Activated CD4-positive, alpha-beta memory T cell treated with anti-CD3 and anti-CD28 coated beads for 36 hours (primary cell): Measurements from ENCODE around the gene YIPF4. TPM values are rescaled to one million over a fixed set of nuclear protein-coding genes. Genes with fewer than 3 reads are reported as not detected.
"Not testable (repeated sequence)": the region's sequence is repeated elsewhere in the genome, so short reads cannot be mapped to it uniquely, and the experiment has no call there.

Experiments used
- CTCF ChIA-PET: fragments of 350-600 bp; sonication (Branson Sonifier 250); formaldehyde crosslinking; loops from one replicate; lab custom pipeline; 2021; ENCODE audit warnings: antibody characterized with exemption, inconsistent platforms; lab: Charles Lee
- POLR2A ChIA-PET: fragments of 350-600 bp; sonication (Branson Sonifier 250); formaldehyde crosslinking; loops from one replicate; lab custom pipeline; 2021; ENCODE audit warnings: antibody characterized with exemption; lab: Charles Lee
- DNase-seq: peaks from one replicate; pipeline ENCODE4 v3.0.0-alpha.2; 2020
- H3K27ac Mint-ChIP-seq: one replicate; pipeline ENCODE4 v1.8.0; 2021; ENCODE audit warnings: mixed read lengths
- H3K27me3 Mint-ChIP-seq: one replicate; pipeline ENCODE4 v1.8.0; 2021; ENCODE audit warnings: mixed read lengths
- H3K36me3 Mint-ChIP-seq: one replicate; pipeline ENCODE4 v1.8.0; 2021; ENCODE audit warnings: mixed read lengths
- H3K4me1 Mint-ChIP-seq: one replicate; pipeline ENCODE4 v1.8.0; 2021; ENCODE audit warnings: low read depth, mixed read lengths
- H3K4me3 Mint-ChIP-seq: one replicate; pipeline ENCODE4 v1.8.0; 2021; ENCODE audit warnings: mild to moderate bottlenecking, mixed read lengths
- H3K9me3 Mint-ChIP-seq: one replicate; pipeline ENCODE4 v1.8.0; 2021; ENCODE audit warnings: mixed read lengths
- intact Hi-C: fragments of 100-400 bp; cut with micrococcal nuclease; formaldehyde crosslinking; loops from one replicate; pipeline ENCODE4 v1.15.1; 2023
- total RNA-seq, 2 experiments: library from RNA; stranded (reverse); gene quantifications; one replicate each; pipeline ENCODE4 v1.2.3, GENCODE V29; 2021

The YIPF4 gene
- total RNA-seq, 2 experiments from 2014 or later: 43.5 to 44.3 TPM

DNA sequence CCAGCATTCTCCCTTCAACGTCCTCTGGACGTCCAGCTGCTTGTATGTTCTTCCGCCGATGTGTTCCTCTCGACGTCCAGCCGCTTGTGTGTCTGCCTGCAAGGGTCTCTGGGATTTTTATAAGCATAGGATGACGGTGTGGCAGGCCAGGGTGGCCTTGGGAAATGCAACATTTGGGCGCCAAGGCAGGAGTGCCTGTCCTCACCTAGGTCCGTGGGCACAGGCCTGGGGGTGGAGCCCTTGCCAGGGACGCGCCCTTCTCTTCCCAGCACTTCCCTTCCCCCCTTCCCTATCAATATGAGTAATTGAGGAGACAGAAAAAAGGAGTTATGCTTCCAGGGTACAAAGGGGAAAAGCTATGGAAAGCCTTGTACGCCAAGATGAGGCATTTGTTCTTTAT is 19.5 kb upstream of the YIPF4 start:
- Mint-ChIP-seq H3K27ac (no peak overlapping the region), H3K9me3 (no peaks in the 10 kb centered on the region), H3K4me3 (no peak overlapping the region), H3K4me1 (no peaks in the 10 kb centered on the region), H3K27me3 (no peaks in the 10 kb centered on the region), H3K36me3 (no peaks in the 10 kb centered on the region)
- ChIA-PET CTCF (no interaction called here), POLR2A (no interaction called here)
- no peak for DNase-seq
- intact Hi-C loops: no loop called here

GRCh38 chr2:32260376-32260775 is 17.3 kb upstream of the YIPF4 start:
- H3K4me3 Mint-ChIP-seq: no peak overlapping the region
- H3K4me1 Mint-ChIP-seq: peaks cover 5% of the 10 kb centered on the region
- H3K9me3 Mint-ChIP-seq: no peaks in the 10 kb centered on the region
- DNase-seq: no peak
- intact Hi-C loops: no loop called here
- no peak overlapping the region for H3K27ac Mint-ChIP-seq
- no peaks in the 10 kb centered on the region for H3K36me3 Mint-ChIP-seq
- CTCF ChIA-PET: no interaction called here
- POLR2A ChIA-PET: no interaction called here
- H3K27me3 Mint-ChIP-seq: no peaks in the 10 kb centered on the region

DNA sequence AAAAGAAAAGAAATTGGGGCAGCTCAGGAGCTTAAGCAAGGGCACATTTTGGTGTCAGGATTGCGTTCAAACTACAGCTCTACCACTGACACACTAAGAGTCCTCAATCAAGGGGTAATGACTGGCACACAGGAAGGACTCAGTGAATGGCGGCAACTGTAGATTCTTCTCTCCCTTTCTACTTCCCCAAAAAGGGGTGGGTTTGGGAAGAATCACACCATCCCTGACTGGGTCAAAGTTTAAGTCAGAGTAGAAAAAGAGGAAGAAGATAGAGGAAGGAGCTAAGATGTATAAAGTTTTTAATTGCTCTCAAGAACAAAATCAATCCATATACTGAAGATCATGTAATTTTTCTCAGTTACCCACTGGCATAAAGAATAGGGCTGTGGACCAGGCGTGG is 15.6 kb upstream of the YIPF4 start:
- no peak for DNase-seq
- intact Hi-C loops: no loop called here
- ChIA-PET CTCF (no interaction called here), POLR2A (no interaction called here)
- Mint-ChIP-seq H3K4me1 (peaks cover 5% of the 10 kb centered on the region), H3K27ac (no peak overlapping the region), H3K9me3 (no peaks in the 10 kb centered on the region), H3K4me3 (no peak overlapping the region), H3K36me3 (no peaks in the 10 kb centered on the region), H3K27me3 (no peaks in the 10 kb centered on the region)

GRCh38 chr2:32264422-32265105 is 13.1 kb upstream of the YIPF4 start, which contains the start of gene NLRC4:
NLRC4 (minus strand) TSS chr2:32264886; CDS start chr2:32256775, 8,111 bp downstream.
- DNase-seq: no peak
- no peaks in the 10 kb centered on the region for H3K27me3 Mint-ChIP-seq
- H3K36me3 Mint-ChIP-seq: no peaks in the 10 kb centered on the region
- POLR2A ChIA-PET: interaction anchor here (0.8 kb wide), 1 partner anchor 16 kb away, joined by 4 read pairs; no protein-coding TSS in a partner anchor
- peak within 1 kb of the TSS; percentile 73 for H3K27ac Mint-ChIP-seq
- peaks cover 5% of the 10 kb centered on the region for H3K4me1 Mint-ChIP-seq
- peak within 1 kb of the TSS; percentile 59 for H3K4me3 Mint-ChIP-seq
- CTCF ChIA-PET: interaction anchor here (0.6 kb wide), 1 partner anchor 61 kb away, joined by 3 read pairs; no protein-coding TSS in a partner anchor
- H3K9me3 Mint-ChIP-seq: no peaks in the 10 kb centered on the region
- intact Hi-C loops: no loop called here

DNA sequence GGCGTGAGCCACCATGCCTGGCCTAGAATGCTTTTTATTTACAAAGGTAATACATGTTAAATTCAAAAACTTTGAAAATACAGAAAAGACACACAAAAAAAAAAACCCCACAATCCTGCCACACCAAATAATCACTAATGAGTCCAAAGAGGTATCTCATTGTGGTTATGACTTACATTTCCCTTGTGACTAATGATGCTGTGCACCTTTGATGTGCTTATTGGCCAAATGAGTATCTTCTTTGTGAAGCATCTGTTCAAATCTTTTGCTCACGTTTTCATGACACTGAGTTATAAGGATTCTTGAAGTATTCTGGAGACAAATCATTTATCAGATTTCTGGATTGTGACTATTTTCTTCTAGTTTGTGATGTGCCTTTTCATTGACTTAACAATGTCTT is 6.6 kb upstream of the YIPF4 start:
- no peak overlapping the region for H3K27ac Mint-ChIP-seq
- H3K27me3 Mint-ChIP-seq: no peaks in the 10 kb centered on the region
- no peaks in the 10 kb centered on the region for H3K36me3 Mint-ChIP-seq
- H3K9me3 Mint-ChIP-seq: no peaks in the 10 kb centered on the region
- H3K4me1 Mint-ChIP-seq: no peaks in the 10 kb centered on the region
- ChIA-PET CTCF (no interaction called here), POLR2A (no interaction called here)
- no peak overlapping the region for H3K4me3 Mint-ChIP-seq
- DNase-seq: no peak
- intact Hi-C loops: no loop called here

- no peaks in the 10 kb centered on the region for H3K9me3 Mint-ChIP-seq
- no peak overlapping the region for H3K4me3 Mint-ChIP-seq
- peaks cover under 1% of the 10 kb centered on the region for H3K4me1 Mint-ChIP-seq
- no peaks in the 10 kb centered on the region for H3K36me3 Mint-ChIP-seq
- CTCF ChIA-PET: no interaction called here
- intact Hi-C loops: no loop called here
- H3K27me3 Mint-ChIP-seq: no peaks in the 10 kb centered on the region
- POLR2A ChIA-PET: no interaction called here
- no peak for DNase-seq
- no peak overlapping the region for H3K27ac Mint-ChIP-seq
Observed at GRCh38 chr2:32272279-32272678, 5.4 kb upstream of the YIPF4 start.

DNA sequence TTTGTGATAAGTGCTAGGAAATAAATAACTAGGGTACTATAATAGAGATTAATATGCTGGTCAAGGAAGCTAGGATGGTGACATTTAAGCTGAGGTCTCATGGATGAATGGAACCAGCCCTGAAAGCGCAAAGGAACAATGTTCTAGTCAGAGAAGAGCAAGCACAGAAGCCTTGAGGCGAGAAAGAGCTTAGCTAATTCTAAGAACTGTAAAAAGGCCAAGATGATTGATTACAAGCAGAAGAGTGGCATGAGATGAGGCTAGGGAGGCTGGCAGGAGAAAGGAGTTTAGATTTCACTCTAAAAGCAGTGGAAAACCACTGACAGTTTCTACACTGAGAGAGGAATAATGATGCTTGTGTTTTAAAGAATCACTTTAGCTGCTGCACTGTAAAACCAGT is 3.4 kb upstream of the YIPF4 start:
- no peak overlapping the region for H3K4me3 Mint-ChIP-seq
- intact Hi-C loops: no loop called here
- no peaks in the 10 kb centered on the region for H3K27me3 Mint-ChIP-seq
- H3K9me3 Mint-ChIP-seq: no peaks in the 10 kb centered on the region
- ChIA-PET POLR2A (interaction anchor here (0.6 kb wide), 1 partner anchor 15 kb away, joined by 3 read pairs; no protein-coding TSS in a partner anchor), CTCF (no interaction called here)
- no peaks in the 10 kb centered on the region for H3K36me3 Mint-ChIP-seq
- DNase-seq: no peak
- H3K4me1 Mint-ChIP-seq: peaks cover 13% of the 10 kb centered on the region
- H3K27ac Mint-ChIP-seq: no peak overlapping the region

- intact Hi-C loops: loop anchor here (2.0 kb wide), 1 partner anchor 81 kb away; the partner anchor contains the start of gene BIRC6
- H3K36me3 Mint-ChIP-seq, H3K27me3 Mint-ChIP-seq, DNase-seq, CTCF ChIA-PET, H3K9me3 Mint-ChIP-seq, POLR2A ChIA-PET, H3K27ac Mint-ChIP-seq, H3K4me3 Mint-ChIP-seq: not testable (repeated sequence)
- H3K4me1 Mint-ChIP-seq: peaks cover 16% of the 10 kb centered on the region
Observed at GRCh38 chr2:32275790-32276189, 1.9 kb upstream of the YIPF4 start.

- H3K4me1 Mint-ChIP-seq: peaks cover 22% of the 10 kb centered on the region
- peaks cover 5% of the 10 kb centered on the region for H3K36me3 Mint-ChIP-seq
- CTCF ChIA-PET: no interaction called here
- no peak for DNase-seq
- peak overlapping the region; percentile 87 for H3K27ac Mint-ChIP-seq
- H3K9me3 Mint-ChIP-seq: no peaks in the 10 kb centered on the region
- POLR2A ChIA-PET: interaction anchor here (1.1 to 1.5 kb wide), 2 partner anchors 79 to 111 kb away, joined by 3 to 5 read pairs; partner anchors contain the start of genes BIRC6 and SLC30A6
- no peaks in the 10 kb centered on the region for H3K27me3 Mint-ChIP-seq
- intact Hi-C loops: loop anchor here (1.0 to 2.0 kb wide), 4 partner anchors 79 to 1322 kb away; partner anchors contain the start of genes BIRC6, FAM98A, SLC30A6 and TTC27
- H3K4me3 Mint-ChIP-seq: peak overlapping the region; percentile 85
Observed at GRCh38 chr2:32277363-32277673, 386 bp upstream of the YIPF4 start.

DNA sequence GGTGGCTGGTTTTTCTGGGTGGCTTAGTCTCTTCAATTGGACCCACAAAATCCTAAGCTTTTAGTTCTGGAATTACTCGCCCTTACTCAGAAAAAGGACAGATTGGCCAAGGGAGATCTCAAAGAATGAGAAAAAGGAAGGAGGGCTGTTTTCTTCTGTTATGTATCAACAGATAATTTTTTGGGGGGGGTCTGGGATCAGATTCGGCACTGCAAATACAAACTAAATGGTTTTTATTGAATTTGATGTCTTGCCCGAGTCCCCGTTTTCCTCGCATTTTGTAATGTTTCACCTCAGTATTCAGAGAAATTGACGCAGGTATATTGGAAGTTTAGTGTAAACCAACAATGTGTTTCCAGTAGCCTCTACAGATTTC is 762 bp downstream of the YIPF4 start:
- peaks cover 8% of the 10 kb centered on the region for H3K36me3 Mint-ChIP-seq
- ChIA-PET POLR2A (interaction anchor here (0.6 to 1.1 kb wide), 2 partner anchors 78 to 349 kb away, joined by 3 read pairs; partner anchors contain the start of genes BIRC6 and TTC27), CTCF (no interaction called here)
- intact Hi-C loops: loop anchor here (2.0 kb wide), 1 partner anchor 216 kb away; the partner anchor contains the start of gene SPAST
- DNase-seq: no peak
- H3K4me3 Mint-ChIP-seq: peak overlapping the region; percentile 85
- H3K27ac Mint-ChIP-seq: peak overlapping the region; percentile 50
- H3K4me1 Mint-ChIP-seq: peaks cover 27% of the 10 kb centered on the region
- no peaks in the 10 kb centered on the region for H3K9me3 Mint-ChIP-seq
- no peaks in the 10 kb centered on the region for H3K27me3 Mint-ChIP-seq

- Mint-ChIP-seq H3K36me3 (peaks cover 22% of the 10 kb centered on the region), H3K27me3 (no peaks in the 10 kb centered on the region), H3K4me3 (no peak overlapping the region), H3K9me3 (no peaks in the 10 kb centered on the region), H3K27ac (peak overlapping the region; percentile 64), H3K4me1 (peaks cover 49% of the 10 kb centered on the region)
- intact Hi-C loops: no loop called here
- no peak for DNase-seq
- ChIA-PET POLR2A (no interaction called here), CTCF (no interaction called here)
Observed at GRCh38 chr2:32284321-32284720, 6.6 kb downstream of the YIPF4 start.

DNA sequence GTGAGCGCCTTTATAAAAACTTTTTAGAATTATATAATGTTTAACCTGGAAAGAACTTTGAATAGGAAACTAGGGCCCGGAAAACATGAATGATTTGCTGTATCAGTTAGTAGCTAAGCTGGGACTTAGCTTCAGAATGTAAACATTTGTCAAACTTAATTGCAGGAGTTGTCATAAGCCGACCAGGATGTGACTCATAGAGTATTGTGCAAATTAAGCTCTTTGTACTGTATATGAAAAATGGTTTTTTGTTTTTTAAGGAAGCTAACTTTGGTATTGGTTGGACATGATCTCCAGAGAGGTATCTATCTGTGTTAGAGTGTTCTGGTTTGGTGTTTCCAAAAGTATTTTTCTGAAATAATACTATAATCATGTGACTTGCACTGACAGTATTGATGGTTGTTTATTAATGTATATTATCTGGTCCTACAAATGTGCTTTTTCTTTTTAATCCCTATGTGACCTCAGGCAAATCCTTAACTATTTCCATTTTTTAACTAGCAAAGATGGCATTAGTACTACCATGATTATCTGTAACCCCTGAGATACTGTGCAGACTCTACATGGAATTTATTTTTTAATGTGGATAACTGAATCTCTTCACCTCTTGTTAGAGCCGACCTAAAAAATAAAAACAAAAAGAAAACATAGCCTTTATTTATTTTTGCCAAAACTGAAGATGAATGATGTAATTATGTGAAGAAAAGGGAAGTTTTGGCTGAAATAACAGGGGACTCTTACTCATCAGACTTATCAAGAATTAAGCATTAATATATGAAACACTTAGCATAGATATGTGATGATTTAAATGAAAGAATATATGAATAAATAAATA is 11.7 kb downstream of the YIPF4 start:
- no peak for DNase-seq
- intact Hi-C loops: no loop called here
- H3K36me3 Mint-ChIP-seq: peaks cover 17% of the 10 kb centered on the region
- peak overlapping the region; percentile 14 for H3K27ac Mint-ChIP-seq
- H3K4me1 Mint-ChIP-seq: peaks cover 36% of the 10 kb centered on the region
- POLR2A ChIA-PET: interaction anchor here (0.9 kb wide), 1 partner anchor 15 kb away, joined by 3 read pairs; no protein-coding TSS in a partner anchor
- H3K9me3 Mint-ChIP-seq: no peaks in the 10 kb centered on the region
- H3K27me3 Mint-ChIP-seq: no peaks in the 10 kb centered on the region
- H3K4me3 Mint-ChIP-seq: no peak overlapping the region
- CTCF ChIA-PET: no interaction called here
